ENCODE data around the gene IL10RA. TPM values are rescaled to one million over a fixed set of nuclear protein-coding genes. Genes with fewer than 3 reads are reported as not detected.
"Not testable (repeated sequence)": the region's sequence is repeated elsewhere in the genome, so short reads cannot be mapped to it uniquely, and the experiment has no call there.

Gene IL10RA
- total and polyA plus RNA-seq, 2 experiments from 2014 or later, result 0.10 TPM; not detected in 1

DNA sequence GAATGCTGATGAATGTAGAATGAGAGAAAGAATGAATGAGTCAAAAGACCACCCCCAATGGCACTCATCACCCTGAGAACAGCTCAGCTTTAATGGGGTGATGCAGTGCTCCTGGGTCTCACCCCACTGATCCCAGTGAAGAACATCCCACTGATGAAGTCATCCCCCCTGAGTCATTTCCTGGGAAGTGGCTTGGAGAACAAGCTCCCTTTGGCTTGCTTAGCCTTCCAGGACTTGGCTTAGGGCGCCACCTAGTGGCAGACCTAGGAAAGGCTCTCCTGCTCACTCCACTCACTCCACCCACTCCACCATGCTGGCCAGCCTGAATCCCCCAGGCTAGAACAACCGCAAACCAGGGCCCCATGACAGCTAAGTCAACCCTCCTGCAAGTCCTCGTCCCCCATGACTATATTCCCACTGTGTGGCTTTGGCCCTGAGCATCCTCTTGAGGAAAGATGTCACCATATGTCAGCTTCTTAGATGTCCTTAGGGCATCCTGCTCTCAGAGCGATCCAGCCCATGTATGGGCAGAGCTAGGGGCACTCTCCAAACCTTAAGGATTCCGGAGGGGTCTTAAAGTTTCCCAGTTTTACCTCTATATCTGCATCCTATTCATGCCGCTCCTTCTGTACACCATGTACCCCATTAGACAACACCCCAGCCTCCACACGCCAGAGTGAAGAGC lies 39.2 kb upstream of the IL10RA start:
- Mint-ChIP-seq H3K27ac (peak overlapping the region; percentile 86), H3K4me1 (peaks cover 6% of the 10 kb centered on the region), H3K36me3 (ENCODE audit: low read depth) (no peaks in the 10 kb centered on the region), H3K4me3 (no peak overlapping the region), H3K9me3 (no peaks in the 10 kb centered on the region), H3K27me3 (ENCODE audit: insufficient read depth, low read depth, poor library complexity) (no peaks in the 10 kb centered on the region)
- peak; percentile 91 for DNase-seq (ENCODE audit: low spot score)
- Histone ChIP-seq H3K4me1 (ENCODE audit: insufficient read depth) (no peaks in the 10 kb centered on the region), H3K27ac (ENCODE audit: low read depth) (no peak overlapping the region), H3K9me2 (ENCODE audit: insufficient read depth) (no peaks in the 10 kb centered on the region), H2AFZ (no peak overlapping the region), H4K20me1 (replicated peaks; ENCODE audit: insufficient read depth) (no peaks in the 10 kb centered on the region), H3K36me3 (ENCODE audit: insufficient read depth) (no peaks in the 10 kb centered on the region), H3K27me3 (ENCODE audit: insufficient read depth) (no peaks in the 10 kb centered on the region), H3F3A (replicated peaks; ENCODE audit: low read depth) (no peaks in the 10 kb centered on the region), H3K79me2 (replicated peaks; ENCODE audit: insufficient read depth) (no peaks in the 10 kb centered on the region), H3K4me2 (no peak overlapping the region), H3K4me3 (no peak overlapping the region)
- TF ChIP-seq JUNB (IDR thresholded peaks at IDR 0.05; ENCODE audit: unreplicated experiment), result no peak
- no peak for TF ChIP-seq ZNF114 (CRISPR knock-in tag; IDR thresholded peaks at IDR 0.05)
- TF ChIP-seq POLR2AphosphoS5 (IDR thresholded peaks at IDR 0.05; ENCODE audit: low read depth), result no peak
- TF ChIP-seq EZH2phosphoT487 (IDR thresholded peaks at IDR 0.05; ENCODE audit: unreplicated experiment), result no peak
- TF ChIP-seq, protein P1, sequence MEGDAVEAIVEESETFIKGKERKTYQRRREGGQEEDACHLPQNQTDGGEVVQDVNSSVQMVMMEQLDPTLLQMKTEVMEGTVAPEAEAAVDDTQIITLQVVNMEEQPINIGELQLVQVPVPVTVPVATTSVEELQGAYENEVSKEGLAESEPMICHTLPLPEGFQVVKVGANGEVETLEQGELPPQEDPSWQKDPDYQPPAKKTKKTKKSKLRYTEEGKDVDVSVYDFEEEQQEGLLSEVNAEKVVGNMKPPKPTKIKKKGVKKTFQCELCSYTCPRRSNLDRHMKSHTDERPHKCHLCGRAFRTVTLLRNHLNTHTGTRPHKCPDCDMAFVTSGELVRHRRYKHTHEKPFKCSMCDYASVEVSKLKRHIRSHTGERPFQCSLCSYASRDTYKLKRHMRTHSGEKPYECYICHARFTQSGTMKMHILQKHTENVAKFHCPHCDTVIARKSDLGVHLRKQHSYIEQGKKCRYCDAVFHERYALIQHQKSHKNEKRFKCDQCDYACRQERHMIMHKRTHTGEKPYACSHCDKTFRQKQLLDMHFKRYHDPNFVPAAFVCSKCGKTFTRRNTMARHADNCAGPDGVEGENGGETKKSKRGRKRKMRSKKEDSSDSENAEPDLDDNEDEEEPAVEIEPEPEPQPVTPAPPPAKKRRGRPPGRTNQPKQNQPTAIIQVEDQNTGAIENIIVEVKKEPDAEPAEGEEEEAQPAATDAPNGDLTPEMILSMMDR (conservative IDR thresholded peaks at IDR 0.05; ENCODE audit: low read depth in 2 of 2), result peak; percentile 85 to 98
- ATAC-seq, result peak; percentile 98

DNA sequence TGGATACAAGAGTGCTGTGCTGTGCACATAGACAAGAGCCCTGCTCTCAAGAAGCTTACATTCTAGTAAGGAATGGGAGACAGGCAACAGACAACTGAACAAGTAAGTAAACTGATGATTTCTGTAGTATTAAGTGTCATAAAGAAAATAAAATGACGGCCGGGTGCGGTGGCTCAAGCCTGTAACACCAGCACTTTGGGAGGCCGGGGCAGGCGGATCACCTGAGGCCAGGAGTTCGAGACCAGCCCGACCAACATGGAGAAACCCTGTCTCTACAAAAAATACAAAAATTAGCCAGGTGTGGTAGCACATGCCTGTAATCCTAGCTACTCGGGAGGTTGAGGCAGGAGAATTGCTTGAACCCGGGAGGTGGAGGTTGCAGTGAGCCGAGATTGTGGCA lies 38.4 kb upstream of the IL10RA start:
- not testable (repeated sequence) for H4K20me1 ChIP-seq (replicated peaks; ENCODE audit: insufficient read depth); H3K36me3 Mint-ChIP-seq (ENCODE audit: low read depth); H3K4me2 ChIP-seq; H3K36me3 ChIP-seq (ENCODE audit: insufficient read depth); H3F3A ChIP-seq (replicated peaks; ENCODE audit: low read depth); H3K4me3 ChIP-seq; H3K27me3 Mint-ChIP-seq (ENCODE audit: insufficient read depth, low read depth, poor library complexity); H3K4me1 ChIP-seq (ENCODE audit: insufficient read depth); H3K4me3 Mint-ChIP-seq; H3K9me3 Mint-ChIP-seq; H3K27ac Mint-ChIP-seq; H3K79me2 ChIP-seq (replicated peaks; ENCODE audit: insufficient read depth); H3K27ac ChIP-seq (ENCODE audit: low read depth); H3K4me1 Mint-ChIP-seq; H2AFZ ChIP-seq; H3K9me2 ChIP-seq (ENCODE audit: insufficient read depth); H3K27me3 ChIP-seq (ENCODE audit: insufficient read depth); DNase-seq (ENCODE audit: low spot score); ATAC-seq

DNA sequence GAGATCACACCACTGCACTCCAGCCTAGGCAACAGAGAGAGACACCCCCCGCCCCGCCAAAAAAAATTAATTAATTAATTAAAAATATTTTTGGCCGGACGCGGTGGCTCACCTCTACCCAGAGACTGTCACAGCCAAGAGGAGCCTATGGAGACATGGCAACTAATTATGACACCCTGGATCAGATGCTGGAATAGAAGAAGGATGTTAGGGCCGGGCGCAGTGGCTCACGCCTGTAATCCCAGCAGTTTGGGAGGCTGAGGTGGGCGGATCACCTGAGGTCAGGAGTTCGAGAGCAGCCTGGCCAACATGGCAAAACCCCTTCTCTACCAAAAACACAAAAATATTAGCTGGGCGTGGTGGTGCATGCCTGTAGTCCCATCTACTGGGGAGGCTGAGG lies 37.7 kb upstream of the IL10RA start:
- H3K4me1 Mint-ChIP-seq; DNase-seq (ENCODE audit: low spot score); H3K27me3 ChIP-seq (ENCODE audit: insufficient read depth); H3K36me3 Mint-ChIP-seq (ENCODE audit: low read depth); H3F3A ChIP-seq (replicated peaks; ENCODE audit: low read depth); H3K27me3 Mint-ChIP-seq (ENCODE audit: insufficient read depth, low read depth, poor library complexity); H4K20me1 ChIP-seq (replicated peaks; ENCODE audit: insufficient read depth); H3K27ac ChIP-seq (ENCODE audit: low read depth); H3K4me2 ChIP-seq; H3K27ac Mint-ChIP-seq; H2AFZ ChIP-seq; H3K79me2 ChIP-seq (replicated peaks; ENCODE audit: insufficient read depth); H3K4me3 Mint-ChIP-seq; H3K4me3 ChIP-seq; H3K9me2 ChIP-seq (ENCODE audit: insufficient read depth); H3K36me3 ChIP-seq (ENCODE audit: insufficient read depth); ATAC-seq; H3K9me3 Mint-ChIP-seq; H3K4me1 ChIP-seq (ENCODE audit: insufficient read depth): not testable (repeated sequence)
